HL-60 (cell line): Measurements from ENCODE around the gene C17orf78.

Experiments
- DNase-seq, 2 experiments: peaks; one replicate each; pipeline ENCODE4 v3.0.0-alpha.2; 2010 to 2020; ENCODE audit warnings: low read depth in 1 of 2, low spot score in 1 of 2
- H3K27ac ChIP-seq: fragments of 250-450 bp; sonication (Bioruptor Pico); replicated peaks from 2 replicates; pipeline ENCODE4 v1.5.1; 2020; ENCODE audit warnings: mild to moderate bottlenecking, moderate library complexity
- H3K27me3 ChIP-seq: fragments of 250-450 bp; sonication (Bioruptor Pico); 2 replicates; pipeline ENCODE4 v1.5.1; 2021; ENCODE audit warnings: mild to moderate bottlenecking, moderate library complexity; ENCODE audit not compliant: insufficient read depth, poor library complexity, severe bottlenecking
- H3K4me3 ChIP-seq: replicated peaks from 2 replicates; pipeline ENCODE4 v1.5.1; 2011; ENCODE audit warnings: mild to moderate bottlenecking, control low read depth, low read length; ENCODE audit not compliant: insufficient read depth
- GABPA ChIP-seq: IDR thresholded peaks from 2 replicates; pipeline ENCODE4 v1.6.1; 2012; ENCODE audit warnings: low read depth
- POLR2AphosphoS5 ChIP-seq: IDR thresholded peaks from 2 replicates; pipeline ENCODE4 v1.6.1; 2012; ENCODE audit warnings: low read depth
- SPI1 ChIP-seq: IDR thresholded peaks from 2 replicates; pipeline ENCODE4 v1.6.1; 2012; ENCODE audit warnings: low read depth, mild to moderate bottlenecking, borderline replicate concordance
- long read RNA-seq: library from polyadenylated mRNA; unstranded; transcript quantifications from one replicate; pipeline ENCODE4 v2.0.0, GENCODE V29; 2020
- TF ChIP-seq, protein P1 (sequence below): IDR thresholded peaks from 2 replicates; pipeline ENCODE4 v1.6.1; 2012; ENCODE audit warnings: low read depth; ENCODE audit not compliant: insufficient replicate concordance
- TF ChIP-seq, protein P2 (sequence below): IDR thresholded peaks from one replicate; pipeline ENCODE4 v1.5.1; 2011; ENCODE audit warnings: low read length, control low read depth, inconsistent platforms; ENCODE audit not compliant: insufficient read depth

Gene C17orf78
- long read RNA-seq, partial matches to known transcripts = 0 of 1 reads
- long read RNA-seq, other reads (novel, unspliced or antisense) = 1 of 1 reads

DNA sequence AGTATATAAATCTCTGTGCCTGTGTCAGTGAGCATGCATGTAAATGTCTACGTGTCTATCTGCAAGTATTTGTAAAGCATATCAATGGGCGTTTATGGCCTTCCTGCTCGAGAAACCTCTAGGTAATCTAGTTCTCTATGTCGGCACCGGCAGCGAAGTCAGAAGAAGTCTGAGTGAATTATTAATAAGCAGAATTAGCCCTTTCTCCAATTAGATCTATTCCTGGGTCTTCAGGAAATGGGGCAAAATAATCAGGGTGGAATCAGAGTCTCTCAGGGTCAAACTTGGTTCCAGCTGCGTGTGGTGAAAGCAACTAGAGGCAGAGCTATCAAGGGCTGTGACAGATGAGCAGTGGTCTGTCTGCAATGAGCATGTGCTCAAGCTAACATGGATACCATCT, at the start of gene C17orf78:
Gene C17orf78 (plus strand): TSS at position 280 of the 400 bp plus-strand sequence. CDS start 108 bp downstream, at position 388.
- TF ChIP-seq, protein P1, sequence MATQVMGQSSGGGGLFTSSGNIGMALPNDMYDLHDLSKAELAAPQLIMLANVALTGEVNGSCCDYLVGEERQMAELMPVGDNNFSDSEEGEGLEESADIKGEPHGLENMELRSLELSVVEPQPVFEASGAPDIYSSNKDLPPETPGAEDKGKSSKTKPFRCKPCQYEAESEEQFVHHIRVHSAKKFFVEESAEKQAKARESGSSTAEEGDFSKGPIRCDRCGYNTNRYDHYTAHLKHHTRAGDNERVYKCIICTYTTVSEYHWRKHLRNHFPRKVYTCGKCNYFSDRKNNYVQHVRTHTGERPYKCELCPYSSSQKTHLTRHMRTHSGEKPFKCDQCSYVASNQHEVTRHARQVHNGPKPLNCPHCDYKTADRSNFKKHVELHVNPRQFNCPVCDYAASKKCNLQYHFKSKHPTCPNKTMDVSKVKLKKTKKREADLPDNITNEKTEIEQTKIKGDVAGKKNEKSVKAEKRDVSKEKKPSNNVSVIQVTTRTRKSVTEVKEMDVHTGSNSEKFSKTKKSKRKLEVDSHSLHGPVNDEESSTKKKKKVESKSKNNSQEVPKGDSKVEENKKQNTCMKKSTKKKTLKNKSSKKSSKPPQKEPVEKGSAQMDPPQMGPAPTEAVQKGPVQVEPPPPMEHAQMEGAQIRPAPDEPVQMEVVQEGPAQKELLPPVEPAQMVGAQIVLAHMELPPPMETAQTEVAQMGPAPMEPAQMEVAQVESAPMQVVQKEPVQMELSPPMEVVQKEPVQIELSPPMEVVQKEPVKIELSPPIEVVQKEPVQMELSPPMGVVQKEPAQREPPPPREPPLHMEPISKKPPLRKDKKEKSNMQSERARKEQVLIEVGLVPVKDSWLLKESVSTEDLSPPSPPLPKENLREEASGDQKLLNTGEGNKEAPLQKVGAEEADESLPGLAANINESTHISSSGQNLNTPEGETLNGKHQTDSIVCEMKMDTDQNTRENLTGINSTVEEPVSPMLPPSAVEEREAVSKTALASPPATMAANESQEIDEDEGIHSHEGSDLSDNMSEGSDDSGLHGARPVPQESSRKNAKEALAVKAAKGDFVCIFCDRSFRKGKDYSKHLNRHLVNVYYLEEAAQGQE = no peak
- TF ChIP-seq POLR2AphosphoS5 (no peak), GABPA (no peak), SPI1 (no peak)
- TF ChIP-seq, protein P2, sequence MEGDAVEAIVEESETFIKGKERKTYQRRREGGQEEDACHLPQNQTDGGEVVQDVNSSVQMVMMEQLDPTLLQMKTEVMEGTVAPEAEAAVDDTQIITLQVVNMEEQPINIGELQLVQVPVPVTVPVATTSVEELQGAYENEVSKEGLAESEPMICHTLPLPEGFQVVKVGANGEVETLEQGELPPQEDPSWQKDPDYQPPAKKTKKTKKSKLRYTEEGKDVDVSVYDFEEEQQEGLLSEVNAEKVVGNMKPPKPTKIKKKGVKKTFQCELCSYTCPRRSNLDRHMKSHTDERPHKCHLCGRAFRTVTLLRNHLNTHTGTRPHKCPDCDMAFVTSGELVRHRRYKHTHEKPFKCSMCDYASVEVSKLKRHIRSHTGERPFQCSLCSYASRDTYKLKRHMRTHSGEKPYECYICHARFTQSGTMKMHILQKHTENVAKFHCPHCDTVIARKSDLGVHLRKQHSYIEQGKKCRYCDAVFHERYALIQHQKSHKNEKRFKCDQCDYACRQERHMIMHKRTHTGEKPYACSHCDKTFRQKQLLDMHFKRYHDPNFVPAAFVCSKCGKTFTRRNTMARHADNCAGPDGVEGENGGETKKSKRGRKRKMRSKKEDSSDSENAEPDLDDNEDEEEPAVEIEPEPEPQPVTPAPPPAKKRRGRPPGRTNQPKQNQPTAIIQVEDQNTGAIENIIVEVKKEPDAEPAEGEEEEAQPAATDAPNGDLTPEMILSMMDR = no peak
- Histone ChIP-seq H3K27ac (no peak within 1 kb of the TSS), H3K27me3 (no peaks in the 10 kb centered on the region), H3K4me3 (no peak within 1 kb of the TSS)
- no peak for DNase-seq

DNA sequence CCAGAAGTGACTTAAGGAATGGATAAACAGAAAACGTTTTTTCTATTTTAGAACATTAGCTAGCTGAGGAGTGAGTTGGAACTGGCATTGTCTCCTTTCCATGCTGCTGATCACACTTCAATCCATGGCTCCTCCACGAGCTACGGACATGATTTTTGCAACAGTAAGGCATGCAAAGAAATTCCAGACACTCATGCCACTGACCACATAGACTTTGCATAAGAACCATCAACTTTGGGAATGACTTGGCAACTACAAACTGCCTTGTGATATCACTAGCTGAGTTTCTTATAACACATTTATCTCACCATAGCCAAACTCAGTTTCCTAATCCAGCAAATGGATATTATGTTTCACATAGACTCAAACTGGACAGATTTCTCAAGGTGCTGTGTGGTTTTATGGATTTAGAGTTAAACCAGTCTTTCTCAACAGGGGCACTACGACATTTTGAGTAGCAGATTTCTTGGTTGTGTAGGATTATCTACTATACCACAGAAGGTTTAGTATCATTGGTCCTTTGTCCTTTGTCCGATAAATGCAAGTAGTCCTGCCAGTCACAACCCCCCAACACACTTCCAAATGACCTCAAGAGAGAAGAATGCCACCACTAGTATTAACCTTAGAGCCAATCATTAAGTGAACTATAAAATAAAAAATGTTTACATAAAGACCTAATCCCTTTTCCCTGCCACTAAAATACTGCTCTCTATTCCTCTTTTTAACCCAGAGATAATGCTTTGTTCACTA, 48.3 kb upstream of the C17orf78 start:
- TF ChIP-seq, protein P1 = no peak
- no peak for TF ChIP-seq SPI1
- TF ChIP-seq, protein P2 = no peak
- no peak for TF ChIP-seq POLR2AphosphoS5
- TF ChIP-seq GABPA = no peak
- no peaks in the 10 kb centered on the region for H3K27me3 ChIP-seq
- no peak for DNase-seq
- no peak overlapping the region for H3K4me3 ChIP-seq
- no peak overlapping the region for H3K27ac ChIP-seq

DNA sequence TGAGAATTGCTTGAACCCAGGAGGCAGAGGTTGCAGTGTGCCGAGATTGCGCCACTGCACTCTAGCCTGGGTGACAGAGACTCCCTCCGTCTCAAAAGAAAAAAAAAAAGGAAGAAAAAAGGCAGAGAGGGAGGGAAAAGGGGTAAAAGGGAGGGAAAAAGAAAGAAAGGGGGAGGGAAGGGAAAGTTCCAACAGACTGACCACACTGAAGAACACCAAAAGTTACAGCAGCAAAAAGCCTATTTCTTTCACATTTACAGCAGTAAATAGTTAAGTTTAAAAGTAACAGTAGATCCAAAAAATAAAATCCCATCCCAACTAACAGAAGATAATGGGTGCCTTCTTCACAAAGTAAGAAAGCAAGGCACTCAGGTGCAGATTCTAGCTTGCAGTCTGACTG, 36.9 kb upstream of the C17orf78 start:
- Histone ChIP-seq H3K27ac (peak overlapping the region; percentile 26; the same call in 1 of the 2 replicates), H3K4me3 (no peak overlapping the region), H3K27me3 (no peaks in the 10 kb centered on the region)
- no peak for TF ChIP-seq POLR2AphosphoS5
- DNase-seq = no peak

GRCh38 chr17:37339321-37339720, 36.5 kb upstream of the C17orf78 start:
- DNase-seq = no peak
- H3K27me3 ChIP-seq = no peaks in the 10 kb centered on the region
- H3K4me3 ChIP-seq = no peak overlapping the region
- no peak for TF ChIP-seq SPI1
- TF ChIP-seq POLR2AphosphoS5 = no peak
- TF ChIP-seq, protein P2 = no peak
- no peak for TF ChIP-seq GABPA
- TF ChIP-seq, protein P1 = no peak
- peak overlapping the region; percentile 26; the same call in 1 of the 2 replicates for H3K27ac ChIP-seq
